GM12878 (cell line): ENCODE measurements around the gene TK1. TPM values are rescaled to one million over a fixed set of nuclear protein-coding genes. Genes with fewer than 3 reads are reported as not detected.

Source experiments
- BCL11A ChIP-seq: IDR thresholded peaks from 2 replicates; pipeline ENCODE4 v1.6.1; 2011; ENCODE audit warnings: low read depth, low read length
- BCLAF1 ChIP-seq: fragments of 450-650 bp; IDR thresholded peaks from 2 replicates; pipeline ENCODE4 v1.6.1; 2017; ENCODE audit warnings: antibody characterized with exemption, mild to moderate bottlenecking, moderate library complexity
- DPF2 ChIP-seq: fragments of 450-650 bp; IDR thresholded peaks from 2 replicates; pipeline ENCODE4 v1.6.1; 2017; ENCODE audit warnings: mild to moderate bottlenecking
- E2F4 ChIP-seq: IDR thresholded peaks from 2 replicates; pipeline ENCODE4 v1.6.1; 2012; ENCODE audit warnings: low read depth, low read length, improper control_type of control experiment
- LARP7 ChIP-seq: fragments of 450-650 bp; IDR thresholded peaks from 2 replicates; pipeline ENCODE4 v1.6.1; 2017; ENCODE audit warnings: mild to moderate bottlenecking
- MTA2 ChIP-seq: fragments of 450-650 bp; IDR thresholded peaks from 2 replicates; pipeline ENCODE4 v1.6.1; 2016; ENCODE audit warnings: low read depth, mild to moderate bottlenecking, moderate library complexity
- MYB ChIP-seq: fragments of 150-350 bp; IDR thresholded peaks from 2 replicates; pipeline ENCODE4 v1.6.1; 2014; ENCODE audit warnings: mild to moderate bottlenecking, low read depth, low read length, borderline replicate concordance
- NFIC ChIP-seq: IDR thresholded peaks from 2 replicates; pipeline ENCODE4 v1.6.1; 2012; ENCODE audit warnings: low read depth, mild to moderate bottlenecking, inconsistent platforms, low read length, moderate library complexity
- PKNOX1 ChIP-seq: fragments of 450-650 bp; IDR thresholded peaks from 2 replicates; pipeline ENCODE4 v1.6.1; 2016; ENCODE audit warnings: mild to moderate bottlenecking
- POLR2A ChIP-seq: IDR thresholded peaks from 2 replicates; pipeline ENCODE4 v1.6.1; 2011; ENCODE audit warnings: low read depth, mild to moderate bottlenecking, low read length
- SIN3A ChIP-seq: IDR thresholded peaks from 2 replicates; pipeline ENCODE4 v1.6.1; 2012; ENCODE audit warnings: low read depth, low read length, improper control_type of control experiment
- SREBF1 ChIP-seq: IDR thresholded peaks from 2 replicates; pipeline ENCODE4 v1.6.1; 2012; ENCODE audit warnings: mild to moderate bottlenecking, low read length
- YY1 ChIP-seq: IDR thresholded peaks from 2 replicates; pipeline ENCODE4 v1.6.1; 2011; ENCODE audit warnings: low read depth, mild to moderate bottlenecking, low read length
- ZBED1 ChIP-seq: IDR thresholded peaks from 2 replicates; pipeline ENCODE4 v1.6.1; 2016; ENCODE audit warnings: borderline replicate concordance
- ZNF384 ChIP-seq: IDR thresholded peaks from 2 replicates; pipeline ENCODE4 v1.6.1; 2012; ENCODE audit warnings: low read depth, mild to moderate bottlenecking, low read length, improper control_type of control experiment, borderline replicate concordance
- ZNF622 ChIP-seq: fragments of 450-650 bp; IDR thresholded peaks from 2 replicates; pipeline ENCODE4 v1.6.1; 2017; ENCODE audit warnings: mild to moderate bottlenecking, inconsistent platforms
- polyA plus RNA-seq, 11 experiments: library from polyadenylated mRNA; depleted of rRNA in 4 of 11; unstranded in 6 of 11; stranded (reverse) in 5 of 11; fragments of >200 nt; fragmentation: Nextera tagmentation in 4 of 11; fragmentation: Illumina TruSeq in 1 of 11; extraction: Ambion mirVana in 4 of 11; extraction: Trizol in 1 of 11; gene quantifications; 1 replicate in 1 of 11; 2 replicates in 10 of 11; pipeline versions ENCODE4 v1.2.1 to v1.2.3, GENCODE V29; 2011 to 2016; ENCODE audit warnings: inconsistent platforms in 2 of 11, missing spikeins in 2 of 11, low read depth in 1 of 11
- total RNA-seq, 4 experiments: library from RNA; depleted of rRNA in 3 of 4; stranded (reverse); fragments of >200 nt in 3 of 4; fragmentation: Illumina TruSeq in 1 of 4; extraction: Trizol in 1 of 4; gene quantifications; 2 replicates each; pipeline versions ENCODE4 v1.2.1 to v1.2.3, GENCODE V29; 2013 to 2021

TK1 gene
- total and polyA plus RNA-seq, 10 of the 15 experiments (the other 5 are each of a cell fraction or from before 2014, with no cell fraction given) = 4.6 to 175 (median 77.9) TPM

GRCh38 chr17:78129351-78130089 lies 57.3 kb downstream of the TK1 start (continued):
- TF ChIP-seq POLR2A = peak; percentile 40; the same call in 1 of the 2 replicates
- TF ChIP-seq BCL11A = no peak
- TF ChIP-seq DPF2 = no peak
- no peak for TF ChIP-seq SIN3A
- no peak for TF ChIP-seq MYB
- TF ChIP-seq ZNF384 = no peak
- no peak for TF ChIP-seq E2F4
- no peak for TF ChIP-seq YY1
- no peak for TF ChIP-seq MTA2
- no peak for TF ChIP-seq ZNF622
- no peak for TF ChIP-seq NFIC
- TF ChIP-seq ZBED1 = no peak
- TF ChIP-seq BCLAF1 = no peak
- no peak; the same call in 1 of the 2 replicates for TF ChIP-seq LARP7
- TF ChIP-seq PKNOX1 = no peak
- TF ChIP-seq SREBF1 = no peak
- TF ChIP-seq, all 136 proteins: peak for 8
